Measurements from ENCODE around the gene WDR18.

DNA sequence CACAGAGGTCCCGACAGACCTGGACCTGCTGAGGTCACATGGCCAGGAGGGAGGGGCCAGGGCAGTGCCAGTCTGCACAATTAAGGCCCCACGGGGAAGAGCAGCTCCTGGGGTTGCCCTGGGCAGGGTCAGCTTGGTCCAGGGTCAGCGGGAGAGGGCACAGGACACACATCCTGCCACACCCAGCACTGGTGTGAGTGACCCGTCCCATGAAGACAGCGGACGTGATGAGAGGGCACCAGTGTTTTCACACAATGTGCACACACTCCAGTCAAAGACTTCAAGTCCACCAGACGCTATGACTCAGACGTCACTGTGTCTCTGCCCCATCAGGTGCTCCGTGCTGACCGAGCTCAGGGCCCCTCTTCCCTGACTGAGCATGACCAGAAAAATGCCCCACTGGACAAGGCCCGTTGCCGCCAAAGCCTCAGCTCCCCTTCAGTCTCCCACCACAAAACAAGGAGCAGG, 32.5 kb downstream of the WDR18 start:
- TF ChIP-seq, protein P1, sequence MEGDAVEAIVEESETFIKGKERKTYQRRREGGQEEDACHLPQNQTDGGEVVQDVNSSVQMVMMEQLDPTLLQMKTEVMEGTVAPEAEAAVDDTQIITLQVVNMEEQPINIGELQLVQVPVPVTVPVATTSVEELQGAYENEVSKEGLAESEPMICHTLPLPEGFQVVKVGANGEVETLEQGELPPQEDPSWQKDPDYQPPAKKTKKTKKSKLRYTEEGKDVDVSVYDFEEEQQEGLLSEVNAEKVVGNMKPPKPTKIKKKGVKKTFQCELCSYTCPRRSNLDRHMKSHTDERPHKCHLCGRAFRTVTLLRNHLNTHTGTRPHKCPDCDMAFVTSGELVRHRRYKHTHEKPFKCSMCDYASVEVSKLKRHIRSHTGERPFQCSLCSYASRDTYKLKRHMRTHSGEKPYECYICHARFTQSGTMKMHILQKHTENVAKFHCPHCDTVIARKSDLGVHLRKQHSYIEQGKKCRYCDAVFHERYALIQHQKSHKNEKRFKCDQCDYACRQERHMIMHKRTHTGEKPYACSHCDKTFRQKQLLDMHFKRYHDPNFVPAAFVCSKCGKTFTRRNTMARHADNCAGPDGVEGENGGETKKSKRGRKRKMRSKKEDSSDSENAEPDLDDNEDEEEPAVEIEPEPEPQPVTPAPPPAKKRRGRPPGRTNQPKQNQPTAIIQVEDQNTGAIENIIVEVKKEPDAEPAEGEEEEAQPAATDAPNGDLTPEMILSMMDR (IDR thresholded peaks at IDR 0.05; ENCODE audit: low read length) = no peak
- no peak for TF ChIP-seq EZH2 (IDR thresholded peaks at IDR 0.05; ENCODE audit: borderline replicate concordance, low read length)

Measured in OCI-LY1 (cell line).